ENCODE measurements around the gene PTPRM. TPM values are rescaled to one million over a fixed set of nuclear protein-coding genes. Genes with fewer than 3 reads are reported as not detected.

The PTPRM gene
- polyA plus RNA-seq, 2 of the 4 experiments (the other 2 are of a cell fraction) = 44.5 to 199 TPM

GRCh38 chr18:8376113-8376512 is 809.0 kb downstream of the PTPRM start:
- ChIA-PET CTCF (no interaction called here), POLR2A (no interaction called here)
- ATAC-seq (no peak), DNase-seq (ENCODE audit: low read depth in 1 of 2, low spot score in 1 of 2) (no peak), FAIRE-seq (no peak)
- WGBS (ENCODE audit: missing lambda C conversion rate) = 98% methylated on average over 3 of the region's 7 CpGs
- no peaks in the 10 kb centered on the region for H3K9me3 ChIP-seq
- H3K4me1 ChIP-seq = 0 out of 3 replicates have a peak, but pooled peaks cover 10% of the 10 kb centered on the region
- no peak overlapping the region for H3K27ac ChIP-seq
- H3K4me2 ChIP-seq = no peak overlapping the region
- TF ChIP-seq, protein P1, sequence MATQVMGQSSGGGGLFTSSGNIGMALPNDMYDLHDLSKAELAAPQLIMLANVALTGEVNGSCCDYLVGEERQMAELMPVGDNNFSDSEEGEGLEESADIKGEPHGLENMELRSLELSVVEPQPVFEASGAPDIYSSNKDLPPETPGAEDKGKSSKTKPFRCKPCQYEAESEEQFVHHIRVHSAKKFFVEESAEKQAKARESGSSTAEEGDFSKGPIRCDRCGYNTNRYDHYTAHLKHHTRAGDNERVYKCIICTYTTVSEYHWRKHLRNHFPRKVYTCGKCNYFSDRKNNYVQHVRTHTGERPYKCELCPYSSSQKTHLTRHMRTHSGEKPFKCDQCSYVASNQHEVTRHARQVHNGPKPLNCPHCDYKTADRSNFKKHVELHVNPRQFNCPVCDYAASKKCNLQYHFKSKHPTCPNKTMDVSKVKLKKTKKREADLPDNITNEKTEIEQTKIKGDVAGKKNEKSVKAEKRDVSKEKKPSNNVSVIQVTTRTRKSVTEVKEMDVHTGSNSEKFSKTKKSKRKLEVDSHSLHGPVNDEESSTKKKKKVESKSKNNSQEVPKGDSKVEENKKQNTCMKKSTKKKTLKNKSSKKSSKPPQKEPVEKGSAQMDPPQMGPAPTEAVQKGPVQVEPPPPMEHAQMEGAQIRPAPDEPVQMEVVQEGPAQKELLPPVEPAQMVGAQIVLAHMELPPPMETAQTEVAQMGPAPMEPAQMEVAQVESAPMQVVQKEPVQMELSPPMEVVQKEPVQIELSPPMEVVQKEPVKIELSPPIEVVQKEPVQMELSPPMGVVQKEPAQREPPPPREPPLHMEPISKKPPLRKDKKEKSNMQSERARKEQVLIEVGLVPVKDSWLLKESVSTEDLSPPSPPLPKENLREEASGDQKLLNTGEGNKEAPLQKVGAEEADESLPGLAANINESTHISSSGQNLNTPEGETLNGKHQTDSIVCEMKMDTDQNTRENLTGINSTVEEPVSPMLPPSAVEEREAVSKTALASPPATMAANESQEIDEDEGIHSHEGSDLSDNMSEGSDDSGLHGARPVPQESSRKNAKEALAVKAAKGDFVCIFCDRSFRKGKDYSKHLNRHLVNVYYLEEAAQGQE (IDR thresholded peaks at IDR 0.05) = no peak
- TF ChIP-seq, protein P2, sequence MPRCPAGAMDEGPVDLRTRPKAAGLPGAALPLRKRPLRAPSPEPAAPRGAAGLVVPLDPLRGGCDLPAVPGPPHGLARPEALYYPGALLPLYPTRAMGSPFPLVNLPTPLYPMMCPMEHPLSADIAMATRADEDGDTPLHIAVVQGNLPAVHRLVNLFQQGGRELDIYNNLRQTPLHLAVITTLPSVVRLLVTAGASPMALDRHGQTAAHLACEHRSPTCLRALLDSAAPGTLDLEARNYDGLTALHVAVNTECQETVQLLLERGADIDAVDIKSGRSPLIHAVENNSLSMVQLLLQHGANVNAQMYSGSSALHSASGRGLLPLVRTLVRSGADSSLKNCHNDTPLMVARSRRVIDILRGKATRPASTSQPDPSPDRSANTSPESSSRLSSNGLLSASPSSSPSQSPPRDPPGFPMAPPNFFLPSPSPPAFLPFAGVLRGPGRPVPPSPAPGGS (IDR thresholded peaks at IDR 0.05) = no peak
- TF ChIP-seq, protein P3, sequence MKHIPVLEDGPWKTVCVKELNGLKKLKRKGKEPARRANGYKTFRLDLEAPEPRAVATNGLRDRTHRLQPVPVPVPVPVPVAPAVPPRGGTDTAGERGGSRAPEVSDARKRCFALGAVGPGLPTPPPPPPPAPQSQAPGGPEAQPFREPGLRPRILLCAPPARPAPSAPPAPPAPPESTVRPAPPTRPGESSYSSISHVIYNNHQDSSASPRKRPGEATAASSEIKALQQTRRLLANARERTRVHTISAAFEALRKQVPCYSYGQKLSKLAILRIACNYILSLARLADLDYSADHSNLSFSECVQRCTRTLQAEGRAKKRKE (CRISPR knock-in tag; IDR thresholded peaks at IDR 0.05; ENCODE audit: low read depth) = no peak
- TF ChIP-seq ZSCAN20 (CRISPR knock-in tag; IDR thresholded peaks at IDR 0.05) = no peak
- TF ChIP-seq HOXB13 (CRISPR knock-in tag; IDR thresholded peaks at IDR 0.05; ENCODE audit: low read depth) = no peak
- no peak for TF ChIP-seq ZC3H11A (IDR thresholded peaks at IDR 0.05)
- TF ChIP-seq TP53 (CRISPR knock-in tag; IDR thresholded peaks at IDR 0.05) = no peak
- TF ChIP-seq SMC3 (IDR thresholded peaks at IDR 0.05) = no peak
- TF ChIP-seq CBX2 (IDR thresholded peaks at IDR 0.05; ENCODE audit: borderline replicate concordance, low read depth) = no peak
- no peak for TF ChIP-seq MYC (IDR thresholded peaks at IDR 0.05; ENCODE audit: borderline replicate concordance, low read length)
- no peak overlapping the region for H3K4me3 ChIP-seq

DNA sequence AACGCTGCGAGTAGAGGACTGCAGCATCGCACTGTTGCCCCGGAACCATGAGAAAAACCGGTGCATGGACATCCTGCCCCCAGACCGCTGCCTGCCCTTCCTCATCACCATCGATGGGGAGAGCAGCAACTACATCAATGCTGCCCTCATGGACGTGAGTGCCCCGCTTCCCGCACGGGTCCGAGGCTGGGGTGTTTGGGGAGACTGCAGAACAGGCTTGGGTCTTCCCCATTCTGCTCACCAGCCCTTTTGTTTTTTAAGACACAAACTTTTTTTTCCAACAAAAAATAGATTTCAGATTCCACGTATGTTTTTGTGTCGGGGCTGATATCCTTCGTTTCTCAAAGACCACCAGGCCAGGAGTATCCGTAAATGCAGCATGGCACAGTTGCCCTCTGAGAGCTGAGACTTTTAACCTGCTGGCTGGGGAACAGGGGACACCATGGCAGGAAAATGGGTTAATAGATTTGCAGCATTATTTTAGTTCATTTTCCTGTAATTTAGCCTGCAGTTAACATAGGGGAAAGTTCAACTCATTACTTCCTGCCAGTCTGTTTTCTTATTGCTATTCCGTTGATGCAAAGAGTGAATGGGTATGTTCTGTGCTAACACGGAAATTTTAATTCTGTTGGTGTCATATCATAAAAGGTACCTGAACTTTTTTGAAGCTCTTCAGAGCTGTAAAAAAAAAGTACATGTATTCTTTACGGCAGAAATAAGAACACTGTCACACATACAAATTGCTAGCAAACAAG is 812.2 kb downstream of the PTPRM start:
- Histone ChIP-seq H3K4me3 (no peak overlapping the region), H3K27ac (no peak overlapping the region), H3K4me1 (no peaks in the 10 kb centered on the region), H3K9me3 (no peaks in the 10 kb centered on the region), H3K4me2 (no peak overlapping the region)
- TF ChIP-seq CEBPB (IDR thresholded peaks at IDR 0.05) (no peak), CBX8 (IDR thresholded peaks at IDR 0.05) (no peak), NPAS2 (CRISPR knock-in tag; IDR thresholded peaks at IDR 0.05; ENCODE audit: borderline replicate concordance) (no peak), HES2 (IDR thresholded peaks at IDR 0.05) (no peak), JUNB (IDR thresholded peaks at IDR 0.05) (no peak), ESRRA (IDR thresholded peaks at IDR 0.05; ENCODE audit: borderline replicate concordance, low read length) (no peak), CHD2 (IDR thresholded peaks at IDR 0.05; ENCODE audit: low read length, partially characterized antibody) (no peak), KDM5A (IDR thresholded peaks at IDR 0.05) (no peak), PHF8 (IDR thresholded peaks at IDR 0.05; ENCODE audit: borderline replicate concordance, low read depth) (no peak), HOXB13 (CRISPR knock-in tag; IDR thresholded peaks at IDR 0.05; ENCODE audit: low read depth) (no peak), FOXS1 (CRISPR knock-in tag; IDR thresholded peaks at IDR 0.05) (no peak), SMC3 (IDR thresholded peaks at IDR 0.05) (no peak), EP300 (IDR thresholded peaks at IDR 0.05) (no peak), HDAC2 (IDR thresholded peaks at IDR 0.05) (no peak), JUN (IDR thresholded peaks at IDR 0.05) (no peak)
- POLR2A ChIA-PET = no interaction called here
- FAIRE-seq (no peak), ATAC-seq (no peak), DNase-seq (ENCODE audit: low read depth in 1 of 2, low spot score in 1 of 2) (no peak)
- 96% methylated on average over 18 of the region's 19 CpGs for WGBS (ENCODE audit: missing lambda C conversion rate)
- CTCF ChIA-PET = interaction anchor here (0.6 to 1.8 kb wide), 2 partner anchors 10 to 878 kb away, joined by 3 to 5 read pairs; no protein-coding TSS in a partner anchor
